IMR-90 (cell line): ENCODE data around the gene YY1AP1. TPM values are rescaled to one million over a fixed set of nuclear protein-coding genes. Genes with fewer than 3 reads are reported as not detected.

Source experiments
- ATAC-seq: fragments of 200-7000 bp; cut with Tn5 transposase; 2 replicates; pipeline ENCODE4 v1.9.1; 2020; ENCODE audit warnings: low read depth, mild to moderate bottlenecking, moderate library complexity
- BruUV-seq: library from RNA; stranded (reverse); fragments of 400-500 nt; replicated peaks from 2 replicates; lab custom pipeline; 2021; lab: Mats Ljungman, UMichigan
- CTCF ChIA-PET: fragments of 300-600 bp; formaldehyde crosslinking; extraction: SDS; loops from one replicate; lab custom pipeline; 2021; ENCODE audit warnings: antibody characterized with exemption; lab: Yijun Ruan, JAX
- POLR2A ChIA-PET: fragments of 300-600 bp; sonication (Branson Sonifier 250); formaldehyde crosslinking; loops from one replicate; lab custom pipeline; 2022; ENCODE audit warnings: antibody characterized with exemption; ENCODE audit not compliant: unreplicated experiment; lab: Charles Lee
- DNase-seq: peaks from one replicate; pipeline ENCODE4 v3.0.0; 2013
- H2AFZ ChIP-seq: replicated peaks from 2 replicates; pipeline ENCODE3; 2013; ENCODE audit warnings: low read length, mild to moderate bottlenecking; ENCODE audit not compliant: poor library complexity
- H2AK5ac ChIP-seq: 2 replicates; pipeline ENCODE4 v1.6.1; 2013; ENCODE audit warnings: low read depth, low read length, inconsistent platforms
- H2AK9ac ChIP-seq: replicated peaks from 2 replicates; pipeline ENCODE3; 2013; ENCODE audit warnings: mild to moderate bottlenecking, low read depth, low read length, moderate library complexity; ENCODE audit not compliant: poor library complexity
- H2BK120ac ChIP-seq: 2 replicates; pipeline ENCODE4 v1.6.1; 2013; ENCODE audit warnings: low read depth, low read length, inconsistent platforms
- H2BK15ac ChIP-seq: 3 replicates; pipeline ENCODE4 v1.6.1; 2013; ENCODE audit warnings: low read depth, low read length, inconsistent platforms
- H2BK20ac ChIP-seq: 2 replicates; pipeline ENCODE4 v1.6.1; 2013; ENCODE audit warnings: low read depth, mild to moderate bottlenecking, inconsistent platforms, low read length, moderate library complexity
- H2BK5ac ChIP-seq: 2 replicates; pipeline ENCODE4 v1.6.1; 2013; ENCODE audit warnings: mild to moderate bottlenecking, low read depth, low read length, inconsistent platforms; ENCODE audit not compliant: poor library complexity, severe bottlenecking
- H3K14ac ChIP-seq: replicated peaks from 2 replicates; pipeline ENCODE4 v1.6.1; 2013; ENCODE audit warnings: low read depth, low read length, inconsistent platforms
- H3K18ac ChIP-seq: 2 replicates; pipeline ENCODE4 v1.6.1; 2013; ENCODE audit warnings: low read depth, low read length, control low read depth
- H3K23ac ChIP-seq: 2 replicates; pipeline ENCODE4 v1.6.1; 2013; ENCODE audit warnings: low read depth, low read length, inconsistent platforms
- H3K27ac ChIP-seq: 2 replicates; pipeline ENCODE4 v1.5.1; 2013; ENCODE audit warnings: mild to moderate bottlenecking, control low read depth, low read length; ENCODE audit not compliant: insufficient read depth
- H3K27me3 ChIP-seq: 2 replicates; pipeline ENCODE4 v1.6.1; 2013; ENCODE audit warnings: low read length; ENCODE audit not compliant: control insufficient read depth, insufficient read depth
- H3K36me3 ChIP-seq: 2 replicates; pipeline ENCODE4 v1.6.1; 2013; ENCODE audit warnings: low read length, mixed read lengths; ENCODE audit not compliant: control insufficient read depth, insufficient read depth
- H3K4ac ChIP-seq: 2 replicates; pipeline ENCODE4 v1.6.1; 2013; ENCODE audit warnings: low read depth, low read length, inconsistent platforms
- H3K4me1 ChIP-seq: 2 replicates; pipeline ENCODE4 v1.6.1; 2013; ENCODE audit warnings: low read length, mixed read lengths; ENCODE audit not compliant: control insufficient read depth, insufficient read depth
- H3K4me2 ChIP-seq: 2 replicates; pipeline ENCODE4 v1.6.1; 2013; ENCODE audit warnings: low read depth, mild to moderate bottlenecking, control low read depth, low read length, moderate library complexity
- H3K4me3 ChIP-seq: 2 replicates; pipeline ENCODE4 v1.5.1; 2013; ENCODE audit warnings: low read depth, mild to moderate bottlenecking, control low read depth, low read length, moderate library complexity; ENCODE audit not compliant: insufficient read depth
- H3K56ac ChIP-seq: 2 replicates; pipeline ENCODE4 v1.6.1; 2013; ENCODE audit warnings: low read length, inconsistent platforms; ENCODE audit not compliant: insufficient read depth; ENCODE audit errors: extremely low read depth
- H3K79me1 ChIP-seq, 2 experiments: 2 replicates each; pipeline ENCODE4 v1.6.1; 2013; ENCODE audit warnings: low read length in 2 of 2, inconsistent platforms in 1 of 2, low read depth in 1 of 2
- H3K9ac ChIP-seq: 2 replicates; pipeline ENCODE4 v1.6.1; 2013; ENCODE audit warnings: low read depth, low read length, control low read depth
- H3K9me1 ChIP-seq: 2 replicates; pipeline ENCODE4 v1.6.1; 2013; ENCODE audit warnings: low read length, inconsistent platforms; ENCODE audit not compliant: insufficient read depth
- H3K9me3 ChIP-seq: 2 replicates; pipeline ENCODE4 v1.6.1; 2013; ENCODE audit warnings: low read length; ENCODE audit not compliant: control insufficient read depth, insufficient read depth
- H4K20me1 ChIP-seq: 2 replicates; pipeline ENCODE4 v1.6.1; 2013; ENCODE audit warnings: low read length, inconsistent platforms; ENCODE audit not compliant: insufficient read depth
- H4K5ac ChIP-seq: 2 replicates; pipeline ENCODE4 v1.6.1; 2013; ENCODE audit warnings: mild to moderate bottlenecking, low read depth, low read length, control low read depth
- H4K8ac ChIP-seq, 2 experiments: 2 replicates each; pipeline ENCODE4 v1.6.1; 2013; ENCODE audit warnings: low read depth in 2 of 2, low read length in 2 of 2, control low read depth in 1 of 2, inconsistent platforms in 1 of 2
- H4K91ac ChIP-seq: 2 replicates; pipeline ENCODE4 v1.6.1; 2013; ENCODE audit warnings: low read depth, low read length, inconsistent platforms; ENCODE audit not compliant: insufficient read depth
- BHLHE40 ChIP-seq: fragments of 150-350 bp; IDR thresholded peaks from 2 replicates; pipeline ENCODE4 v1.6.1; 2016; ENCODE audit warnings: mild to moderate bottlenecking, low read depth, low read length
- CEBPB ChIP-seq: IDR thresholded peaks from 2 replicates; pipeline ENCODE4 v1.6.1; 2012; ENCODE audit warnings: low read depth, low read length, improper control_type of control experiment
- CTCF ChIP-seq: conservative IDR thresholded peaks from 2 replicates; pipeline ENCODE4 v1.5.1; 2012; ENCODE audit warnings: mild to moderate bottlenecking, low read depth, low read length, improper control_type of control experiment
- MAZ ChIP-seq: IDR thresholded peaks from 2 replicates; pipeline ENCODE4 v1.6.1; 2012; ENCODE audit warnings: low read depth, mild to moderate bottlenecking, low read length, improper control_type of control experiment, moderate library complexity, borderline replicate concordance
- NFE2L2 ChIP-seq: fragments of 150-350 bp; IDR thresholded peaks from 2 replicates; pipeline ENCODE4 v1.6.1; 2016; ENCODE audit warnings: low read depth, mild to moderate bottlenecking, low read length
- POLR2A ChIP-seq: IDR thresholded peaks from 2 replicates; pipeline ENCODE4 v1.6.1; 2012; ENCODE audit warnings: mild to moderate bottlenecking, low read depth, low read length
- RAD21 ChIP-seq: IDR thresholded peaks from 2 replicates; pipeline ENCODE4 v1.6.1; 2012; ENCODE audit warnings: low read length, improper control_type of control experiment
- RCOR1 ChIP-seq: IDR thresholded peaks from 2 replicates; pipeline ENCODE4 v1.6.1; 2012; ENCODE audit warnings: mild to moderate bottlenecking, low read length, improper control_type of control experiment; ENCODE audit not compliant: insufficient replicate concordance
- SMC3 ChIP-seq: fragments of 150-350 bp; IDR thresholded peaks from 2 replicates; pipeline ENCODE4 v1.6.1; 2016; ENCODE audit warnings: low read depth, mild to moderate bottlenecking, antibody characterized with exemption, low read length, moderate library complexity
- WGBS, 2 experiments: methylation state at CpG; one replicate each; pipeline versions ENCODE4 v1.1.5 to v1.1.7; 2013; ENCODE audit warnings: missing lambda C conversion rate in 2 of 2; ENCODE audit not compliant: insufficient read length in 1 of 2; ENCODE audit errors: extremely low coverage in 2 of 2; 5-methylcytosine and 5-hydroxymethylcytosine counted together
- dilution Hi-C: fragments of 300-500 bp; cut with HindIII; formaldehyde crosslinking; loops from one replicate; pipeline ENCODE4 v1.14.3; 2018; ENCODE audit warnings: low sequenced_read_pairs; ENCODE audit not compliant: unreplicated experiment
- in situ Hi-C: fragments of 300-500 bp; cut with MboI; formaldehyde crosslinking; loops from 3 replicates; pipeline ENCODE4 v1.14.3; 2019; ENCODE audit warnings: low sequenced_read_pairs, inconsistent platforms, mixed read lengths
- intact Hi-C: fragments of 100-400 bp; cut with micrococcal nuclease; formaldehyde crosslinking; loops from 2 replicates; pipeline ENCODE4 v1.10.0; 2022
- polyA plus RNA-seq, 3 experiments: library from polyadenylated mRNA; depleted of rRNA; stranded (reverse); fragments of >200 nt; gene quantifications; 2 replicates each; pipeline ENCODE4 v1.2.3, GENCODE V29; 2012; ENCODE audit warnings: low replicate concordance in 1 of 3
- total RNA-seq: library from RNA; depleted of rRNA; stranded (reverse); fragments of >200 nt; gene quantifications from 2 replicates; pipeline ENCODE4 v1.2.3, GENCODE V29; 2012

Gene YY1AP1
- total and polyA plus RNA-seq, 2 of the 4 experiments (the other 2 are of a cell fraction): 31.5 to 52.6 TPM

- no peak overlapping the region for H2BK5ac ChIP-seq
- H4K5ac ChIP-seq: no peak overlapping the region
- H3K4me3 ChIP-seq: no peak overlapping the region
- H3K23ac ChIP-seq: no peak overlapping the region
- H2BK120ac ChIP-seq: no peak overlapping the region
- H3K9me1 ChIP-seq: no peaks in the 10 kb centered on the region
- H2BK15ac ChIP-seq: no peak overlapping the region
- ChIA-PET CTCF (interaction anchor here (0.7 to 1.4 kb wide), 3 partner anchors 9 to 26 kb away, joined by 3 to 6 read pairs (median 4); no protein-coding TSS in a partner anchor), POLR2A (interaction anchor here (0.6 kb wide), 1 partner anchor 570 kb away, joined by 15 read pairs; no protein-coding TSS in a partner anchor)
- no peaks in the 10 kb centered on the region for H4K20me1 ChIP-seq
- no peaks in the 10 kb centered on the region for H3K27me3 ChIP-seq
- in situ Hi-C loops: no loop called here
- H3K18ac ChIP-seq: no peak overlapping the region
- no peak overlapping the region for H4K91ac ChIP-seq
- ATAC-seq (peak; percentile 96), DNase-seq (peak; percentile 69)
- intact Hi-C loops: loop anchor here (5.0 kb wide), 1 partner anchor 47 kb away; no protein-coding TSS in a partner anchor
- H4K8ac ChIP-seq: no peak overlapping the region
- H3K9ac ChIP-seq: no peak overlapping the region
- no peak overlapping the region for H2AK9ac ChIP-seq
- no peak overlapping the region for H3K56ac ChIP-seq
- no peak overlapping the region for H3K4me2 ChIP-seq
- no peak overlapping the region for H2AK5ac ChIP-seq
- 79% methylated on average over 4 of the region's 12 CpGs; no CpG with 5 or more reads in 1 of the 2 experiments for WGBS, 2 experiments
- no peaks in the 10 kb centered on the region for H3K9me3 ChIP-seq
- no peak overlapping the region for H2AFZ ChIP-seq
- H2BK20ac ChIP-seq: no peak overlapping the region
- H3K14ac ChIP-seq: no peak overlapping the region
- no peaks in the 10 kb centered on the region for H3K4me1 ChIP-seq
- no peak overlapping the region for H3K27ac ChIP-seq
- no peak overlapping the region for H3K4ac ChIP-seq
- peaks cover 32% of the 10 kb centered on the region for H3K36me3 ChIP-seq
- peaks cover 3 to 7% of the 10 kb centered on the region in 2 experiments; a peak in 2 of 4 replicates for H3K79me1 ChIP-seq
- TF ChIP-seq RCOR1: no peak
- peak; percentile 56 for TF ChIP-seq CTCF
- TF ChIP-seq NFE2L2: no peak
- TF ChIP-seq SMC3: peak; percentile 44
- no peak for TF ChIP-seq MAZ
- TF ChIP-seq RAD21: peak; percentile 59
- TF ChIP-seq POLR2A: no peak
- TF ChIP-seq BHLHE40: no peak
- 0 out of 2 replicates have a peak, but pooled peaks have one; percentile 1 for TF ChIP-seq CEBPB
- dilution Hi-C loops: no loop called here
- no TSS peak for BruUV-seq
Measured at GRCh38 chr1:155729031-155729898, 40.7 kb upstream of the YY1AP1 start.
